Adrenal gland (tissue), 12 donors: ENCODE measurements around the gene ANKLE2. TPM values are rescaled to one million over a fixed set of nuclear protein-coding genes. Genes with fewer than 3 reads are reported as not detected.
"Not testable (repeated sequence)": the region's sequence is repeated elsewhere in the genome, so short reads cannot be mapped to it uniquely, and the experiment has no call there.

ENCODE experiments used
- DNase-seq, 7 donors: peaks; one replicate each; pipeline ENCODE4 v3.0.0-alpha.2; 2019 to 2020
- H3K27ac ChIP-seq, 5 donors: fragments of 200-600 bp; sonication (generic) in 4 of 5; 1 replicate in 3 of 5; 2 replicates in 2 of 5; pipeline versions ENCODE4 v1.5.1 to v1.8.0; 2016 to 2020; ENCODE audit warnings: mild to moderate bottlenecking in 1 of 5
- H3K27me3 ChIP-seq: fragments of 200-600 bp; 2 replicates; pipeline ENCODE4 v1.8.0; 2021
- H3K36me3 ChIP-seq, 2 donors: fragments of 200-600 bp; replicated peaks in 1 of 2; 1 replicate in 1 of 2; 2 replicates in 1 of 2; pipeline versions ENCODE4 v1.5.1 to v1.8.0; 2018 to 2022
- H3K4me1 ChIP-seq, 2 donors: fragments of 200-600 bp; replicated peaks in 1 of 2; 1 replicate in 1 of 2; 2 replicates in 1 of 2; pipeline versions ENCODE4 v1.5.1 to v1.8.0; 2018 to 2021
- H3K4me3 ChIP-seq, 4 donors: fragments of 200-600 bp; sonication (generic) in 3 of 4; one replicate each; pipeline ENCODE4 v1.5.1; 2016 to 2018
- H3K9me3 ChIP-seq, 3 donors: fragments of 200-600 bp; sonication (generic) in 1 of 3; replicated peaks in 1 of 3; 1 replicate in 2 of 3; 2 replicates in 1 of 3; pipeline versions ENCODE4 v1.5.1 to v1.8.0; 2016 to 2021
- CTCF ChIP-seq, 6 experiments: fragments of 450-650 bp in 4 of 6; fragments of 200-600 bp in 2 of 6; sonication (generic) in 1 of 6; IDR thresholded peaks; 1 replicate in 5 of 6; 2 replicates in 1 of 6; pipeline versions ENCODE4 v1.5.1 to v1.8.0; 2016 to 2021; ENCODE audit warnings: antibody characterized with exemption in 6 of 6, mild to moderate bottlenecking in 2 of 6, moderate library complexity in 1 of 6
- POLR2A ChIP-seq, 2 donors: fragments of 450-650 bp; IDR thresholded peaks; one replicate each; pipeline ENCODE4 v1.6.1; 2017; ENCODE audit warnings: antibody characterized with exemption in 2 of 2, mild to moderate bottlenecking in 2 of 2, moderate library complexity in 1 of 2
- whole genome bisulfite sequencing, 4 donors: extraction: QIAGEN DNeasy Blood & Tissue Kit in 2 of 4; methylation state at CpG; one replicate each; pipeline versions ENCODE4 v1.1.5 to v1.1.7; 2013 to 2017; 5-methylcytosine and 5-hydroxymethylcytosine counted together
- intact Hi-C, 2 donors: fragments of 100-400 bp; cut with DNase I; formaldehyde crosslinking; loops; one replicate each; pipeline versions ENCODE4 v1.14.1 to v1.15.0; 2022 to 2023
- polyA plus RNA-seq, 3 donors: library from polyadenylated mRNA; stranded (reverse); fragments of 200-250 nt in 2 of 3; fragments of 350-450 nt in 1 of 3; fragmentation: Illumina TruSeq in 1 of 3; extraction: RNeasy Lipid Tissue Mini Kit (QIAGEN cat#74804) in 1 of 3; gene quantifications; one replicate each; pipeline ENCODE4 v1.2.3, GENCODE V29; 2013 to 2014
- total RNA-seq, 9 donors: library from RNA; depleted of rRNA in 4 of 9; stranded (reverse); fragments of >200 nt in 4 of 9; fragments of 120-200 nt in 1 of 9; fragmentation: NEBNext Ultra II Directional in 1 of 9; extraction: Animal tissue kit (Norgen Biotek cat#: 25700) in 1 of 9; gene quantifications; one replicate each; pipeline versions ENCODE4 v1.1.0 to v1.2.4, GENCODE V29; 2013 to 2023
- donor health status: healthy with polysubstance abuse.
- donor health status: Bipolar disorder and iron deficiency.
- donor health status: DM: yes; HTN: yes; CAD: no.
- donor health status: DM: no; HTN: no; CAD: no.
- donor health status: DM: no; HTN: no; CAD: no.
- donor health status: DM: yes; HTN: yes; CAD: no.

Gene ANKLE2
- total and polyA plus RNA-seq, 12 donors: 43.6 to 76.1 (median 59.9) TPM

- Histone ChIP-seq H3K9me3 (no peaks in the 10 kb centered on the region), H3K36me3 (peaks cover 0 to 93% of the 10 kb centered on the region in 2 donors), H3K4me3 (no peak overlapping the region), H3K27ac (no peak overlapping the region), H3K4me1 (no peaks in the 10 kb centered on the region), H3K27me3 (no peaks in the 10 kb centered on the region)
- DNase-seq: no peak
- 86 to 93% (median 91%) methylated on average over 3 to 20 of the region's 20 CpGs for WGBS, 4 donors
- TF ChIP-seq POLR2A (IDR thresholded peaks at IDR 0.05): no peak
- no peak for TF ChIP-seq CTCF (IDR thresholded peaks at IDR 0.05)
- intact Hi-C loops: no loop called here
Observed at GRCh38 chr12:132777614-132778013, 16.0 kb upstream of the ANKLE2 start.

DNA sequence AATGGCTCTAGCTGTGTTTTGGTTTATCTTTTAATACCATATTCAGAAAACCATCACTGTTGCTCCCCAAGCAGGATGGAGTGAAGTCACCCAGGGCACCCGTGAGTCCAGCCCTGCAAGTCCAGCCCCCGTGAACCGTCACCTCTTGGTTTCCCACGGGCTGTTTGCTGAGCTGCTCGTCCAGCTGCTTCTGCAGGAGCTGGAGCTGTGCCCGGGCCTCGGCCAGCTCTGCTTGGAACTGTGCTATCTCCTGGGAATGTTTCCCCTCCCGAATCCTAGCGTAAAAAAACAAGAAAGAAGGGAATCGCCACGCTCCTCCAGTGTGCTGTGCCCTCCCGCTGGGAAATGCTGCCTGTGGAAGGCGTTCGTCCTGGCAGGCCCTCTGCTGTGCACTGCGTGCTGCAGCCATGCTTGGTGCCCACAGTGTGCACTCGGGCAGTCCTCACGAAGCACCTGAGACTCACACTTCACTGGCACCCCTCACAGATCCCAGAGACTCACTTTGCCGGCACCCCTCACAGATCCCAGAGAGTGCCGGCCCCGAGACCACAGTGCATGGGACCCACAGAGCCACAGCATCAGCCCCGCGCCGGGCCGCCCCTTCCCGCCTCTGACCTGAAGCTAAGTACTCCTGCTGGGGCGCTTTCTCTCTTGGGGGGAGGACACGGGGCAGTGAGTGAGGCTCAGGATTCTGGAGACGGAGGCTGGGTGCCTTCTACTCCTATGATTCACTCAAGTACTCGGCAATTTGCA lies 15.4 kb upstream of the ANKLE2 start:
- DNase-seq: peak in 6 of 7 donors; percentile 37 to 69 (median 48)
- H3K27ac ChIP-seq: no peak overlapping the region
- H3K27me3 ChIP-seq: no peaks in the 10 kb centered on the region
- 77 to 87% (median 81%) methylated on average over 15 to 29 of the region's 29 CpGs for WGBS, 4 donors
- TF ChIP-seq POLR2A (IDR thresholded peaks at IDR 0.05) (no peak), CTCF (IDR thresholded peaks at IDR 0.05) (no peak)
- no peaks in the 10 kb centered on the region for H3K9me3 ChIP-seq
- H3K4me1 ChIP-seq: no peaks in the 10 kb centered on the region
- H3K36me3 ChIP-seq: peaks cover 0 to 93% of the 10 kb centered on the region in 2 donors
- no peak overlapping the region for H3K4me3 ChIP-seq
- intact Hi-C loops: no loop called here

DNA sequence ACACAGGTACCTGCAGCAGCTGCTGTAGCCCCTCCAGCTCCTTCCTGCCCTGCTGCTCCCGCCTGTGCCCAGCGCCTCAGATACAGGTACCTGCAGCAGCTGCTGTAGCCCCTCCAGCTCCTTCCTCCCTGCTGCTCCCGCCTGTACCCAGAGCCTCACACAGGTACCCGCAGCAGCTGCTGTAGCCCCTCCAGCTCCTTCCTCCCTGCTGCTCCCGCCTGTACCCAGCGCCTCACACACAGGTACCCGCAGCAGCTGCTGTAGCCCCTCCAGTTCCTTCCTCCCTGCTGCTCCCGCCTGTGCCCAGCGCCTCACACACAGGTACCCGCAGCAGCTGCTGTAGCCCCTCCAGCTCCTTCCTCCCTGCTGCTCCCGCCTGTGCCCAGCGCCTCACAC lies 14.6 kb upstream of the ANKLE2 start:
- DNase-seq, H3K27ac ChIP-seq, H3K4me3 ChIP-seq, H3K9me3 ChIP-seq, intact Hi-C loops, H3K27me3 ChIP-seq, H3K4me1 ChIP-seq: not testable (repeated sequence)
- WGBS, 4 donors: 80 to 93% (median 88%) methylated on average over 4 to 12 of the region's 12 CpGs
- peaks cover 0 to 92% of the 10 kb centered on the region in 2 donors for H3K36me3 ChIP-seq

DNA sequence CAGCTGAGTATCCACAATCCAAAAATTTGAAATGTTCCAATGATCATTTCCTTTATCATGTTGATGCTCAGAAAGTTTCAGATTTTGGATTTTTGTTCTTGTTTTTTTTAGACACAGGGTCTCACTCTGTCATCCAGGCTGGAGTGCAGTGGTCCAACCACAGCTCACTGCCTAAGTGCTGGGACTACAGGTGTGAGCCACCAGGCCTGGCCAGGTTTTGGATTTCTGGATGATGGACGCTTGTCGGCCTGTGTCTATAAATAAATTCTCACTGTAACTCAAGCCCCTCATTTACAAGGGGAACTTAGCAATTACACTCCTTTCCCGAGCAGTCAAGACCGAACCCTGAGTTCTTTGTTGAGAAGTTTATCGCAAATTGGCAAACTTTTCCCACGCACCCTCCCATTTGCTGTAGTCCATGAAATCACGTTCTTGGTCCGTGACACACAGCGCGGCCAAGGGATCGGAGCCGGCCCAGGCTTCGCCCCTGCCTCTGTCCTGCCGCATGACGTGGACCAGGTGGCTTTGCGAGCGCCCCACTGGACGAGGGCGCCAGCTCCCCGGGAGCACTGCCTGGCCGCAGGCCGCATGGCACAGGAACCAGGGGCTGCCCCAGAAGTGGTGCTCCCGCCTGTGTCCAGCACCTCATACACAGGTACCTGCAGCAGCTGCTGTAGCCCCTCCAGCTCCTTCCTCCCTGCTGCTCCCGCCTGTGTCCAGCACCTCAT lies 14.0 kb upstream of the ANKLE2 start:
- Histone ChIP-seq H3K4me1 (no peaks in the 10 kb centered on the region), H3K27ac (no peak overlapping the region), H3K4me3 (no peak overlapping the region), H3K27me3 (no peaks in the 10 kb centered on the region), H3K9me3 (no peaks in the 10 kb centered on the region), H3K36me3 (peaks cover 0 to 88% of the 10 kb centered on the region in 2 donors)
- WGBS, 4 donors: 94 to 98% (median 96%) methylated on average over 8 to 23 of the region's 24 CpGs
- TF ChIP-seq POLR2A (IDR thresholded peaks at IDR 0.05) (no peak), CTCF (IDR thresholded peaks at IDR 0.05) (no peak)
- no peak for DNase-seq
- intact Hi-C loops: no loop called here
